Measurements from ENCODE around the gene TSKS.
A peak's percentile ranks its signal among the peaks of the same experiment; 100 is the strongest.

The TSKS gene

DNA sequence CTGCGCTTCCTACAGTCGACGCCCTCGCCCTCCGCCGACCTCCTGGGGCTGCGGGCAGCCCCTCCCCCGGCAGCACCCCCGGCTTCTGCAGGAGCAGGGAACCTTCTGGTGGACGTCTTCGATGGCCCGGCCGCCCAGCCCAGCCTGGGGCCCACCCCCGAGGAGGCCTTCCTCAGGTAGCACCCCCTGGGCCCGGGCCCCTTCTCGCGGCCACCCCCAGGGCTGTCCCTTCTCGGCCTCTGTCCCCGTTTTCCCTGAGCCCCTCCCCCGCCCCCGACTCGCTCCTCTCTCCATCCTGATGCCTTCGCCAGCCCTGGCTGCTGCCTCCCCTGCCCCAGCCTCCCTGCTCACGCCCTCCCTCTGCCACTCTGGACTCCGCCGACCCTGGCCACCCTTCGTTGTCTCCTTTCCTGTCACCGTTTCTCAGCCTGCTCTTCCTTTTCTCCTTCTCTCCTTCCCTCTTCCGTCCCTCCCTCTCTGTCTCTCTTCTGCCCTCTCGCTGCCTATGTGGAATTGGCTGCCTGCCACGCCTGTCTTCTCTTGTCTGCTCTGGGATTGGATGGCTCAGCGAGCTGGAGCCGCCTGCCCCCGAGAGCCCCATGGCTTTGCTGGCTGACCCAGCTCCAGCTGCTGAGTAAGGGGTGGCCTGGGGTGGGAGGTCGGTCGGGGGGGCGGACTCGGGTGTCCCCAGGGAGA lies 39.0 kb upstream of the TSKS start:
- Histone ChIP-seq H2AFZ (ENCODE audit: low read depth, low read length) (no peak overlapping the region), H3K9ac (ENCODE audit: low read length) (no peak overlapping the region), H3K27me3 (ENCODE audit: low read depth, low read length) (no peaks in the 10 kb centered on the region), H3K4me2 (ENCODE audit: low read length) (no peak overlapping the region), H3K4me1 (ENCODE audit: low read length) (peaks cover 10% of the 10 kb centered on the region), H3K27ac (ENCODE audit: low read length) (no peak overlapping the region), H3K4me3 (ENCODE audit: low read length) (no peak overlapping the region), H3K9me3 (ENCODE audit: insufficient read depth, low read length) (no peaks in the 10 kb centered on the region), H4K20me1 (ENCODE audit: insufficient read depth, low read length) (no peaks in the 10 kb centered on the region), H3K36me3 (replicated peaks; ENCODE audit: low read depth, low read length) (peaks cover 27% of the 10 kb centered on the region), H3K79me2 (ENCODE audit: low read length) (no peaks in the 10 kb centered on the region)
- TF ChIP-seq EZH2phosphoT487 (IDR thresholded peaks at IDR 0.05; ENCODE audit: low read depth) = no peak
- TF ChIP-seq, protein P1, sequence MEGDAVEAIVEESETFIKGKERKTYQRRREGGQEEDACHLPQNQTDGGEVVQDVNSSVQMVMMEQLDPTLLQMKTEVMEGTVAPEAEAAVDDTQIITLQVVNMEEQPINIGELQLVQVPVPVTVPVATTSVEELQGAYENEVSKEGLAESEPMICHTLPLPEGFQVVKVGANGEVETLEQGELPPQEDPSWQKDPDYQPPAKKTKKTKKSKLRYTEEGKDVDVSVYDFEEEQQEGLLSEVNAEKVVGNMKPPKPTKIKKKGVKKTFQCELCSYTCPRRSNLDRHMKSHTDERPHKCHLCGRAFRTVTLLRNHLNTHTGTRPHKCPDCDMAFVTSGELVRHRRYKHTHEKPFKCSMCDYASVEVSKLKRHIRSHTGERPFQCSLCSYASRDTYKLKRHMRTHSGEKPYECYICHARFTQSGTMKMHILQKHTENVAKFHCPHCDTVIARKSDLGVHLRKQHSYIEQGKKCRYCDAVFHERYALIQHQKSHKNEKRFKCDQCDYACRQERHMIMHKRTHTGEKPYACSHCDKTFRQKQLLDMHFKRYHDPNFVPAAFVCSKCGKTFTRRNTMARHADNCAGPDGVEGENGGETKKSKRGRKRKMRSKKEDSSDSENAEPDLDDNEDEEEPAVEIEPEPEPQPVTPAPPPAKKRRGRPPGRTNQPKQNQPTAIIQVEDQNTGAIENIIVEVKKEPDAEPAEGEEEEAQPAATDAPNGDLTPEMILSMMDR (IDR thresholded peaks at IDR 0.05; ENCODE audit: low read depth, low read length) = no peak

- Histone ChIP-seq H3K4me3 (ENCODE audit: low read length) (no peak overlapping the region), H3K27ac (ENCODE audit: low read length) (no peak overlapping the region), H3K36me3 (replicated peaks; ENCODE audit: low read depth, low read length) (peaks cover 31% of the 10 kb centered on the region), H3K4me1 (ENCODE audit: low read length) (peaks cover 4% of the 10 kb centered on the region), H4K20me1 (ENCODE audit: insufficient read depth, low read length) (no peaks in the 10 kb centered on the region), H3K9me3 (ENCODE audit: insufficient read depth, low read length) (no peaks in the 10 kb centered on the region), H3K79me2 (ENCODE audit: low read length) (no peaks in the 10 kb centered on the region), H3K4me2 (ENCODE audit: low read length) (no peak overlapping the region), H3K9ac (ENCODE audit: low read length) (no peak overlapping the region), H3K27me3 (ENCODE audit: low read depth, low read length) (no peaks in the 10 kb centered on the region), H2AFZ (ENCODE audit: low read depth, low read length) (no peak overlapping the region)
- no peak for TF ChIP-seq EZH2phosphoT487 (IDR thresholded peaks at IDR 0.05; ENCODE audit: low read depth)
- TF ChIP-seq, protein P1 (IDR thresholded peaks at IDR 0.05; ENCODE audit: low read depth, low read length) = no peak
Observed at GRCh38 chr19:49801401-49801888, 38.3 kb upstream of the TSKS start.

DNA sequence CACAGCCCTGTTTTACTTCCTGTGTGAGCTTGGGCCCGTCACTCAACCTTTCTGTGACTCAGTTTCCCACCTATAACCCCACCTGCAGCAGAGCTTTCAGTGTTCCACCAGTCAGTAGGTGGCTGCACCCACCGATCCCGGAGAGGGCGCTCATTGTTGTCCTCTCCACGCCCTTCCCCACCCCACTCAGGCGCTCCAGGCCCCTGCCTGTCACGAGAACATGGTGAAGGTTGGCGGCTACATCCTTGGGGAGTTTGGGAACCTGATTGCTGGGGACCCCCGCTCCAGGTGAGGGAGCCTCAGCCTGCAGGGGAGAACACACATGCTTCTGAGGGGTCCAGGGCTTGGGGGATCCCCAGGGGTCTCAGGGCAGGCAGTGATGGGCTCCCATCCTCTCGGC lies 37.7 kb upstream of the TSKS start:
- Histone ChIP-seq H3K9me3 (ENCODE audit: insufficient read depth, low read length) (no peaks in the 10 kb centered on the region), H3K27ac (ENCODE audit: low read length) (no peak overlapping the region), H3K4me2 (ENCODE audit: low read length) (no peak overlapping the region), H3K9ac (ENCODE audit: low read length) (no peak overlapping the region), H3K4me3 (ENCODE audit: low read length) (no peak overlapping the region), H3K79me2 (ENCODE audit: low read length) (no peaks in the 10 kb centered on the region), H3K36me3 (replicated peaks; ENCODE audit: low read depth, low read length) (peaks cover 34% of the 10 kb centered on the region), H2AFZ (ENCODE audit: low read depth, low read length) (no peak overlapping the region), H3K27me3 (ENCODE audit: low read depth, low read length) (no peaks in the 10 kb centered on the region), H3K4me1 (ENCODE audit: low read length) (no peaks in the 10 kb centered on the region), H4K20me1 (ENCODE audit: insufficient read depth, low read length) (no peaks in the 10 kb centered on the region)
- TF ChIP-seq EZH2phosphoT487 (IDR thresholded peaks at IDR 0.05; ENCODE audit: low read depth) = no peak
- TF ChIP-seq, protein P1 (IDR thresholded peaks at IDR 0.05; ENCODE audit: low read depth, low read length) = no peak

GRCh38 chr19:49799798-49800376 lies 36.8 kb upstream of the TSKS start:
- H3K9me3 ChIP-seq (ENCODE audit: insufficient read depth, low read length) = no peaks in the 10 kb centered on the region
- H3K27ac ChIP-seq (ENCODE audit: low read length) = no peak overlapping the region
- no peak overlapping the region for H2AFZ ChIP-seq (ENCODE audit: low read depth, low read length)
- no peak overlapping the region for H3K9ac ChIP-seq (ENCODE audit: low read length)
- H4K20me1 ChIP-seq (ENCODE audit: insufficient read depth, low read length) = no peaks in the 10 kb centered on the region
- no peak overlapping the region for H3K4me2 ChIP-seq (ENCODE audit: low read length)
- H3K4me1 ChIP-seq (ENCODE audit: low read length) = no peaks in the 10 kb centered on the region
- no peaks in the 10 kb centered on the region for H3K79me2 ChIP-seq (ENCODE audit: low read length)
- H3K4me3 ChIP-seq (ENCODE audit: low read length) = no peak overlapping the region
- TF ChIP-seq, protein P1 (IDR thresholded peaks at IDR 0.05; ENCODE audit: low read depth, low read length) = peak; percentile 25
- TF ChIP-seq EZH2phosphoT487 (IDR thresholded peaks at IDR 0.05; ENCODE audit: low read depth) = no peak
- peaks cover 31% of the 10 kb centered on the region for H3K36me3 ChIP-seq (replicated peaks; ENCODE audit: low read depth, low read length)
- no peaks in the 10 kb centered on the region for H3K27me3 ChIP-seq (ENCODE audit: low read depth, low read length)

Measured in OCI-LY3 (cell line).